Activated CD4-positive, CD25-positive, alpha-beta regulatory T cell treated with anti-CD3 and anti-CD28 coated beads, Interleukin-2, amount 50 U/mL, for 16 hours (primary cell): Measurements from ENCODE around the gene KLRC2.
"Not testable (repeated sequence)": the region's sequence is repeated elsewhere in the genome, so short reads cannot be mapped to it uniquely, and the experiment has no call there.

ENCODE experiments used
- DNase-seq: peaks from one replicate; pipeline ENCODE4 v3.0.0-alpha.2; 2020; ENCODE audit warnings: low read depth, low spot score

KLRC2 gene

GRCh38 chr12:10405294-10405693 lies 30.5 kb downstream of the KLRC2 start:
- no peak for DNase-seq

GRCh38 chr12:10404798-10405197 lies 31.0 kb downstream of the KLRC2 start:
- no peak for DNase-seq

- DNase-seq = no peak
These were observed 35.0 kb downstream of the KLRC2 start for GRCh38 chr12:10400829-10401228.

- no peak for DNase-seq
These were observed 37.6 kb downstream of the KLRC2 start for GRCh38 chr12:10398168-10398567.

- DNase-seq = no peak
These were observed 38.5 kb downstream of the KLRC2 start for GRCh38 chr12:10397296-10397695.

- DNase-seq = not testable (repeated sequence)
These were observed 39.6 kb downstream of the KLRC2 start for GRCh38 chr12:10396176-10396575.

GRCh38 chr12:10395390-10395998 lies 40.3 kb downstream of the KLRC2 start:
- no peak for DNase-seq

GRCh38 chr12:10394531-10395152 lies 41.2 kb downstream of the KLRC2 start:
- not testable (repeated sequence) for DNase-seq

GRCh38 chr12:10393291-10393690 lies 42.5 kb downstream of the KLRC2 start:
- DNase-seq = no peak

GRCh38 chr12:10392394-10392930 lies 43.3 kb downstream of the KLRC2 start:
- no peak for DNase-seq

- DNase-seq = not testable (repeated sequence)
These were observed 44.8 kb downstream of the KLRC2 start for GRCh38 chr12:10390991-10391390.

- no peak for DNase-seq
These were observed 45.9 kb downstream of the KLRC2 start, which contains the start of gene KLRK1 for GRCh38 chr12:10389904-10390303. TSS of gene KLRK1 (minus strand) at chr12:10390041. CDS start at chr12:10388810, 1,231 bp downstream.

GRCh38 chr12:10388624-10389413 lies 47.0 kb downstream of the KLRC2 start:
- DNase-seq = no peak

GRCh38 chr12:10387498-10387897 lies 48.3 kb downstream of the KLRC2 start:
- DNase-seq = not testable (repeated sequence)

- no peak for DNase-seq
These were observed 49.0 kb downstream of the KLRC2 start for GRCh38 chr12:10386857-10387256.

- DNase-seq = no peak
These were observed 50.6 kb downstream of the KLRC2 start for GRCh38 chr12:10385166-10385613.

GRCh38 chr12:10384191-10384590 lies 51.6 kb downstream of the KLRC2 start:
- DNase-seq = no peak

GRCh38 chr12:10381928-10382628 lies 53.7 kb downstream of the KLRC2 start:
- no peak for DNase-seq
